Activated CD4-positive, alpha-beta memory T cell treated with anti-CD3 and anti-CD28 coated beads, Interleukin-2, amount 10 ng/mL, durations not matched to agents 7 days and 5 days (primary cell): ENCODE results near the gene SENP7. TPM values are rescaled to one million over a fixed set of nuclear protein-coding genes. Genes with fewer than 3 reads are reported as not detected.
A peak's percentile ranks its signal among the peaks of the same experiment; 100 is the strongest.
"Not testable (repeated sequence)": the region's sequence is repeated elsewhere in the genome, so short reads cannot be mapped to it uniquely, and the experiment has no call there.

Experiments used
- CTCF ChIA-PET: fragments of 350-600 bp; sonication (Branson Sonifier 250); formaldehyde crosslinking; loops from one replicate; lab custom pipeline; 2021; ENCODE audit warnings: antibody characterized with exemption, inconsistent platforms; lab: Charles Lee
- POLR2A ChIA-PET: fragments of 350-600 bp; sonication (Branson Sonifier 250); formaldehyde crosslinking; loops from one replicate; lab custom pipeline; 2021; ENCODE audit warnings: antibody characterized with exemption; lab: Charles Lee
- DNase-seq: peaks from one replicate; pipeline ENCODE4 v3.0.0-alpha.2; 2020
- H3K27ac Mint-ChIP-seq: one replicate; pipeline ENCODE4 v1.8.0; 2021; ENCODE audit warnings: mild to moderate bottlenecking, mixed read lengths
- H3K27me3 Mint-ChIP-seq: one replicate; pipeline ENCODE4 v1.8.0; 2021; ENCODE audit warnings: mixed read lengths
- H3K36me3 Mint-ChIP-seq: one replicate; pipeline ENCODE4 v1.8.0; 2021; ENCODE audit warnings: low read depth, mixed read lengths
- H3K4me1 Mint-ChIP-seq: one replicate; pipeline ENCODE4 v1.8.0; 2021; ENCODE audit warnings: mixed read lengths
- H3K4me3 Mint-ChIP-seq: one replicate; pipeline ENCODE4 v1.8.0; 2021; ENCODE audit warnings: mild to moderate bottlenecking, mixed read lengths
- H3K9me3 Mint-ChIP-seq: one replicate; pipeline ENCODE4 v1.8.0; 2021; ENCODE audit warnings: mixed read lengths
- total RNA-seq, 2 experiments: library from RNA; stranded (reverse); gene quantifications; one replicate each; pipeline ENCODE4 v1.2.3, GENCODE V29; 2021

The SENP7 gene
- total RNA-seq = 10 to 100 TPM; 28.3 to 30.5 TPM

GRCh38 chr3:101512646-101513418 lies at the start of gene SENP7:
TSS of gene SENP7 (minus strand) at chr3:101513212. CDS start at chr3:101513130, 82 bp downstream.
- H3K27me3 Mint-ChIP-seq = no peaks in the 10 kb centered on the region
- POLR2A ChIA-PET = interaction anchor here (0.8 to 3.8 kb wide), 14 partner anchors 8 to 802 kb away, joined by 3 to 24 read pairs (median 4); partner anchors contain the start of genes CEP97, PCNP, TRMT10C and ZBTB11
- peak within 1 kb of the TSS; percentile 100 for H3K4me3 Mint-ChIP-seq
- peak within 1 kb of the TSS; percentile 92 for H3K27ac Mint-ChIP-seq
- CTCF ChIA-PET = interaction anchor here (0.7 to 1.8 kb wide), 4 partner anchors 10 to 61 kb away, joined by 3 to 12 read pairs (median 4); partner anchors contain the start of gene PCNP
- peak; percentile 79 for DNase-seq
- peaks cover 31% of the 10 kb centered on the region for H3K36me3 Mint-ChIP-seq
- peaks cover 2% of the 10 kb centered on the region for H3K9me3 Mint-ChIP-seq
- peaks cover 49% of the 10 kb centered on the region for H3K4me1 Mint-ChIP-seq

- POLR2A ChIA-PET = interaction anchor here (0.7 to 5.1 kb wide), 18 partner anchors 9 to 187 kb away, joined by 3 to 73 read pairs (median 6); partner anchors contain the start of genes PCNP, RPL24, SENP7 and ZBTB11
- H3K4me3 Mint-ChIP-seq = peak within 1 kb of the TSS; percentile 98
- peak within 1 kb of the TSS; percentile 93 for H3K27ac Mint-ChIP-seq
- no peaks in the 10 kb centered on the region for H3K9me3 Mint-ChIP-seq
- peaks cover under 1% of the 10 kb centered on the region for H3K27me3 Mint-ChIP-seq
- DNase-seq = peak; percentile 95
- peaks cover 35% of the 10 kb centered on the region for H3K36me3 Mint-ChIP-seq
- CTCF ChIA-PET = interaction anchor here (0.5 to 5.1 kb wide), 6 partner anchors 12 to 742 kb away, joined by 3 to 47 read pairs (median 4); partner anchors contain the start of gene PCNP
- peaks cover 37% of the 10 kb centered on the region for H3K4me1 Mint-ChIP-seq
Measured at GRCh38 chr3:101561630-101562328, 48.8 kb upstream of the SENP7 start, which contains the start of gene TRMT10C. TSS of gene TRMT10C (plus strand) at chr3:101561868. CDS start at chr3:101564782, 2,914 bp downstream.

- DNase-seq = no peak
- ChIA-PET POLR2A (interaction anchor here (1.3 to 1.4 kb wide), 2 partner anchors 18 to 130 kb away, joined by 3 to 6 read pairs; partner anchors contain the start of gene PCNP), CTCF (interaction anchor here (1.1 kb wide), 1 partner anchor 12 kb away, joined by 3 read pairs; no protein-coding TSS in a partner anchor)
- Mint-ChIP-seq H3K4me3 (no peak overlapping the region), H3K36me3 (no peaks in the 10 kb centered on the region), H3K9me3 (peaks cover 4% of the 10 kb centered on the region), H3K27me3 (peaks cover 7% of the 10 kb centered on the region), H3K27ac (no peak overlapping the region), H3K4me1 (peaks cover 8% of the 10 kb centered on the region)
Measured at GRCh38 chr3:101556064-101556463, 43.1 kb upstream of the SENP7 start.

- DNase-seq, CTCF ChIA-PET, H3K4me3 Mint-ChIP-seq, H3K27ac Mint-ChIP-seq, H3K27me3 Mint-ChIP-seq, H3K9me3 Mint-ChIP-seq, H3K4me1 Mint-ChIP-seq, H3K36me3 Mint-ChIP-seq: not testable (repeated sequence)
- POLR2A ChIA-PET = interaction anchor here (0.9 to 1.0 kb wide), 2 partner anchors 8 to 19 kb away, joined by 3 to 4 read pairs; partner anchors contain the start of gene TRMT10C
Measured at GRCh38 chr3:101553381-101553780, 40.4 kb upstream of the SENP7 start.

GRCh38 chr3:101551359-101552081 lies 38.5 kb upstream of the SENP7 start:
- H3K4me3 Mint-ChIP-seq, POLR2A ChIA-PET, CTCF ChIA-PET, H3K27ac Mint-ChIP-seq, DNase-seq, H3K36me3 Mint-ChIP-seq, H3K9me3 Mint-ChIP-seq, H3K4me1 Mint-ChIP-seq, H3K27me3 Mint-ChIP-seq: not testable (repeated sequence)

GRCh38 chr3:101549473-101549872 lies 36.5 kb upstream of the SENP7 start:
- POLR2A ChIA-PET = interaction anchor here (1.0 to 1.9 kb wide), 2 partner anchors 12 to 24 kb away, joined by 3 to 8 read pairs; partner anchors contain the start of gene TRMT10C
- Mint-ChIP-seq H3K27ac (no peak overlapping the region), H3K9me3 (peaks cover 4% of the 10 kb centered on the region), H3K4me3 (no peak overlapping the region), H3K36me3 (no peaks in the 10 kb centered on the region), H3K4me1 (peaks cover 8% of the 10 kb centered on the region), H3K27me3 (no peaks in the 10 kb centered on the region)
- CTCF ChIA-PET = no interaction called here
- no peak for DNase-seq

GRCh38 chr3:101548527-101549105 lies 35.6 kb upstream of the SENP7 start:
- Mint-ChIP-seq H3K9me3 (peaks cover 4% of the 10 kb centered on the region), H3K4me1 (peaks cover 15% of the 10 kb centered on the region), H3K27me3 (no peaks in the 10 kb centered on the region), H3K4me3 (no peak overlapping the region), H3K27ac (no peak overlapping the region), H3K36me3 (no peaks in the 10 kb centered on the region)
- CTCF ChIA-PET = no interaction called here
- POLR2A ChIA-PET = interaction anchor here (1.0 to 1.9 kb wide), 2 partner anchors 13 to 25 kb away, joined by 3 to 8 read pairs; partner anchors contain the start of gene TRMT10C
- DNase-seq = no peak

GRCh38 chr3:101544161-101544850 lies 31.3 kb upstream of the SENP7 start:
- DNase-seq = no peak
- Mint-ChIP-seq H3K27ac (no peak overlapping the region), H3K27me3 (no peaks in the 10 kb centered on the region), H3K4me1 (peaks cover 32% of the 10 kb centered on the region), H3K4me3 (no peak overlapping the region), H3K36me3 (no peaks in the 10 kb centered on the region), H3K9me3 (no peaks in the 10 kb centered on the region)
- CTCF ChIA-PET = interaction anchor here (0.9 to 1.2 kb wide), 2 partner anchors 11 to 25 kb away, joined by 3 read pairs; no protein-coding TSS in a partner anchor
- POLR2A ChIA-PET = interaction anchor here (1.2 to 2.7 kb wide), 7 partner anchors 15 to 32 kb away, joined by 3 to 26 read pairs (median 7); partner anchors contain the start of genes PCNP, SENP7 and TRMT10C

GRCh38 chr3:101542957-101543356 lies 29.9 kb upstream of the SENP7 start:
- no peak for DNase-seq
- Mint-ChIP-seq H3K36me3 (no peaks in the 10 kb centered on the region), H3K27me3 (peaks cover 4% of the 10 kb centered on the region), H3K4me1 (peaks cover 28% of the 10 kb centered on the region), H3K9me3 (no peaks in the 10 kb centered on the region), H3K27ac (peak overlapping the region; percentile 75), H3K4me3 (no peak overlapping the region)
- ChIA-PET CTCF (interaction anchor here (0.7 to 1.2 kb wide), 3 partner anchors 18 to 143 kb away, joined by 3 to 4 read pairs (median 3); partner anchors contain the start of gene TRMT10C), POLR2A (interaction anchor here (0.9 to 2.7 kb wide), 8 partner anchors 19 to 42 kb away, joined by 3 to 26 read pairs (median 6); partner anchors contain the start of genes PCNP, SENP7 and TRMT10C)

- H3K27me3 Mint-ChIP-seq, H3K27ac Mint-ChIP-seq, H3K4me1 Mint-ChIP-seq, H3K9me3 Mint-ChIP-seq, H3K36me3 Mint-ChIP-seq, DNase-seq, POLR2A ChIA-PET, CTCF ChIA-PET, H3K4me3 Mint-ChIP-seq: not testable (repeated sequence)
Measured at GRCh38 chr3:101536955-101537354, 23.9 kb upstream of the SENP7 start.

GRCh38 chr3:101536266-101536665 lies 23.3 kb upstream of the SENP7 start:
- DNase-seq = no peak
- Mint-ChIP-seq H3K9me3 (no peaks in the 10 kb centered on the region), H3K4me3 (no peak overlapping the region), H3K36me3 (no peaks in the 10 kb centered on the region), H3K27me3 (peaks cover 6% of the 10 kb centered on the region), H3K27ac (no peak overlapping the region), H3K4me1 (peaks cover 13% of the 10 kb centered on the region)
- ChIA-PET POLR2A (interaction anchor here (0.8 kb wide), 1 partner anchor 25 kb away, joined by 4 read pairs; the partner anchor contains the start of gene TRMT10C), CTCF (no interaction called here)
